ENCODE measurements around the gene RFESD.

Gene RFESD

GRCh38 chr5:95655575-95655974 is 9.0 kb downstream of the RFESD start:
- no peak overlapping the region for H3K27ac ChIP-seq
- no peaks in the 10 kb centered on the region for H3K9me3 ChIP-seq
- H3K27me3 ChIP-seq = no peaks in the 10 kb centered on the region
- TF ChIP-seq CTCF (IDR thresholded peaks at IDR 0.05) = no peak
- H3K4me1 ChIP-seq (ENCODE audit: control insufficient read depth in 1 of 2, insufficient read depth in 1 of 2, low read depth in 1 of 2, low read length in 1 of 2) = no peaks in the 10 kb centered on the region
- H3K36me3 ChIP-seq = no peaks in the 10 kb centered on the region
- no peak overlapping the region for H3K4me3 ChIP-seq (ENCODE audit: low read depth in 1 of 2, low read length in 1 of 2)

DNA sequence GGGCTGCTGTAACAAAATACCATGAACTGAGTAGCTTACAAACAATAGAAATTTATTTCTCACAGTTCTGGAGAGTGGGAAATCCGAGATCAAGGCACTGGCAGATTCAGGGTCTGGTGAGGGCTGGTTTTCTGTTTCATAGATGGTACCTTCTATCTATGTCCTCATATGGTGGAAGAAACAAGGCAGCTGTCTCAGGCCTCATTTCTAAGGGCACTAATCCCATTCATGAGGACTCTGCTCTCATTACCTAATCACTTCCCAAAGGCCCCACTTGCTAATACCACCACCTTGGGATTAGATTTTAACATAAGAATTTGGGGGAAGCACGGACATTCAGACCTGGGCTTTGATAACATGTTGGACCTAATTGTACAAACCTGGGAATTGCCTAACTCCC is 13.5 kb downstream of the RFESD start:
- Histone ChIP-seq H3K9me3 (no peaks in the 10 kb centered on the region), H3K4me3 (ENCODE audit: low read depth in 1 of 2, low read length in 1 of 2) (no peak overlapping the region)
- TF ChIP-seq CTCF (IDR thresholded peaks at IDR 0.05) = no peak

DNA sequence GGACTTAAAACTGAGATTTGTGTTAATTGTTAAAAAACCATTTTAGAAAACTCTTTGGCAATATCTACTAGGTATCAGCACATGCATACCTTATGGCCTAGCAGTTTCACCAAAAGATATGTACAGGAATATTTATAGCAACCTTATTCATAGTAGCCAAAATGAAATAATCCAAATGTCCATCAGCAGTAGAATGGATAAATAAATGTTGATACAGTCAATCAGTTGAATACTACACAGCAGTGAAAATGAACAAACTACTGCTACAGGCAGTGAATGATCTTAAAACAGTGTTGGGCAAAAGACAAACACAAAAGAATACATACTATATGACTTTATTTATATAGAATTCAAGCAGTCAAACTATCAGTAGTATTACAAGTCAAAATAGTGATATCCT is 16.4 kb downstream of the RFESD start:
- Histone ChIP-seq H3K4me1 (ENCODE audit: control insufficient read depth in 1 of 2, insufficient read depth in 1 of 2, low read depth in 1 of 2, low read length in 1 of 2) (peaks cover 2 to 4% of the 10 kb centered on the region in 2 experiments), H3K27ac (no peak overlapping the region), H3K4me3 (ENCODE audit: low read depth in 1 of 2, low read length in 1 of 2) (no peak overlapping the region), H3K27me3 (no peaks in the 10 kb centered on the region), H3K9me3 (no peaks in the 10 kb centered on the region), H3K36me3 (no peaks in the 10 kb centered on the region)
- TF ChIP-seq CTCF (IDR thresholded peaks at IDR 0.05) = no peak

More for the DNA sequence above, 13.5 kb downstream of the RFESD start:
- H3K27me3 ChIP-seq = no peaks in the 10 kb centered on the region
- H3K36me3 ChIP-seq = no peaks in the 10 kb centered on the region
- no peaks in the 10 kb centered on the region for H3K4me1 ChIP-seq (ENCODE audit: control insufficient read depth in 1 of 2, insufficient read depth in 1 of 2, low read depth in 1 of 2, low read length in 1 of 2)
- no peak overlapping the region for H3K27ac ChIP-seq

DNA sequence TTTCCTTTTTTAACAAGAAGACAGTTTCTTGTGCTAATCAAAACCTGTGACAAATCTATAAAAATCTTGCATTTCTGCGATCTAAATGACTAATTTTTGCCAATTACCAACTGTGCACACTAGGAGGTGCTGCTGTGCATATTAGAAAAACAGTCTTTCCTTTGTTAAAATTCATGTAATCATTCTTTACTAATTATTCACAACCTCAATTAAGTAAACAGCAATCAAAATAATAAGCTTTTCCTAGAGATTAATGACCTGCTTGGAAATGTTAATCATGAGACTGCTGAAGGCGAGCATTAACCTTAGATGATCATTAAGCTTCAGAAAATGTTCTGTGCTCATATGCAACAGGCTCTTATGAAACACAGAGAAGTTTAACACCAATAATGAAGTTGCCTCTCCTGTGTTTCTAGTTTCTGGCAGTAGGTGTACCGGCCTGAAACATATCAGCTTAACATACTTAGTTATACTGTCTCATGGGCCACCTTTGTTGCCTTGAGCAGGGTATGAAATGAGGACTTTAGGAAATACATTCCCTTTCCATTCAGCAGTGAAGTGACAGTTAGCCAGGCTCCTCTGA is 17.7 kb downstream of the RFESD start:
- Histone ChIP-seq H3K27me3 (no peaks in the 10 kb centered on the region), H3K9me3 (no peaks in the 10 kb centered on the region), H3K4me3 (ENCODE audit: low read depth in 1 of 2, low read length in 1 of 2) (no peak overlapping the region), H3K36me3 (no peaks in the 10 kb centered on the region), H3K27ac (no peak overlapping the region), H3K4me1 (ENCODE audit: control insufficient read depth in 1 of 2, insufficient read depth in 1 of 2, low read depth in 1 of 2, low read length in 1 of 2) (peaks cover 2 to 4% of the 10 kb centered on the region in 2 experiments)
- TF ChIP-seq CTCF (IDR thresholded peaks at IDR 0.05) = peak; percentile 50

GRCh38 chr5:95667061-95667618 is 20.6 kb downstream of the RFESD start:
- TF ChIP-seq CTCF (IDR thresholded peaks at IDR 0.05) = no peak
- no peaks in the 10 kb centered on the region for H3K9me3 ChIP-seq
- no peaks in the 10 kb centered on the region for H3K36me3 ChIP-seq
- no peaks in the 10 kb centered on the region for H3K27me3 ChIP-seq
- H3K4me1 ChIP-seq (ENCODE audit: control insufficient read depth in 1 of 2, insufficient read depth in 1 of 2, low read depth in 1 of 2, low read length in 1 of 2) = peaks cover 2 to 4% of the 10 kb centered on the region in 2 experiments
- H3K27ac ChIP-seq = no peak overlapping the region
- H3K4me3 ChIP-seq (ENCODE audit: low read depth in 1 of 2, low read length in 1 of 2) = no peak overlapping the region

Measured in neutrophil (primary cell).